Posterior vena cava (tissue), 2 donors: ENCODE data around the gene SIMC1. TPM values are rescaled to one million over a fixed set of nuclear protein-coding genes. Genes with fewer than 3 reads are reported as not detected.

Experiments used
- microRNA-seq, 2 donors: library from miRNA; unstranded; fragments of <30 nt; microRNA quantifications; one replicate each; pipeline ENCODE4 v1.2.0, GENCODE V29; 2020 to 2021; ENCODE audit warnings: borderline microRNAs expressed in 2 of 2
- total RNA-seq, 2 donors: library from RNA; stranded (reverse); fragmentation: NEBNext Ultra II Directional; extraction: Animal tissue kit (Norgen Biotek cat#: 25700); gene quantifications; one replicate each; pipeline ENCODE4 v1.2.1, GENCODE V29; 2021
- donor health status: DM: yes; HTN: yes; CAD: no.
- donor health status: DM: yes; HTN: yes; CAD: no.

SIMC1 gene
- total RNA-seq, 2 donors from 2014 or later: 8.3 to 10.9 TPM

Small RNAs within 50 kb of the gene (microRNA-seq; reads per million reads assigned to microRNA genes)
- 6.8 to 13.6 reads per million in 2 donors for gene MIR1271

Other genes starting within 250 kb of the SIMC1 start
- 10 to 100 TPM; 80.9 to 90.2 TPM for gene KIAA1191, start 123.3 kb downstream of the SIMC1 start, total RNA-seq
- 10 to 100 TPM; 12.4 to 15.2 TPM for gene ARL10, start 127.1 kb downstream of the SIMC1 start, total RNA-seq
- 10 to 100 TPM; 17.5 to 18.1 TPM for gene NOP16, start 150.2 kb downstream of the SIMC1 start, total RNA-seq
- 10 to 100 TPM; 66.9 to 90.4 TPM for gene HIGD2A, start 150.3 kb downstream of the SIMC1 start, total RNA-seq
- 100 to 1,000 TPM; 147 to 179 TPM for gene CLTB, start 178.1 kb downstream of the SIMC1 start, total RNA-seq
- gene FAF2, start 210.0 kb downstream of the SIMC1 start, total RNA-seq: 10 to 100 TPM; 27.3 to 27.7 TPM